Right lung (tissue), 5 donors: ENCODE results near the gene ANK2. TPM values are rescaled to one million over a fixed set of nuclear protein-coding genes. Genes with fewer than 3 reads are reported as not detected.

Experiments
- DNase-seq, 2 donors: peaks; one replicate each; pipeline ENCODE4 v3.0.0-alpha.2; 2013
- polyA plus RNA-seq, 5 donors: library from polyadenylated mRNA; unstranded; fragments of 120-200 nt; gene quantifications; one replicate each; pipeline versions ENCODE4 v1.2.1 to v1.2.3, GENCODE V29; 2013; ENCODE audit warnings: inconsistent platforms in 1 of 5, low replicate concordance in 1 of 5; ENCODE audit not compliant: insufficient read length in 5 of 5, insufficient read depth in 1 of 5

The ANK2 gene
- polyA plus RNA-seq, 5 donors: 19.5 to 29.8 (median 27.6) TPM

- no peak for DNase-seq
Observed at GRCh38 chr4:113335746-113336145, 286.3 kb downstream of the ANK2 start.

- DNase-seq: no peak
Observed at GRCh38 chr4:113336556-113336955, 287.1 kb downstream of the ANK2 start.

- no peak for DNase-seq
Observed at GRCh38 chr4:113339430-113339813, 290.0 kb downstream of the ANK2 start.

- no peak for DNase-seq
Observed at GRCh38 chr4:113344100-113344499, 294.6 kb downstream of the ANK2 start.

- DNase-seq: no peak
Observed at GRCh38 chr4:113347245-113347644, 297.8 kb downstream of the ANK2 start.

GRCh38 chr4:113349430-113349829 lies 300.0 kb downstream of the ANK2 start:
- DNase-seq: no peak

- DNase-seq: no peak
Observed at GRCh38 chr4:113350576-113350975, 301.1 kb downstream of the ANK2 start.

GRCh38 chr4:113355550-113356371 lies 306.3 kb downstream of the ANK2 start:
- no peak for DNase-seq

GRCh38 chr4:113356453-113356852 lies 307.0 kb downstream of the ANK2 start:
- DNase-seq: no peak

- no peak for DNase-seq
Observed at GRCh38 chr4:113358784-113359183, 309.3 kb downstream of the ANK2 start.

- DNase-seq: no peak
Observed at GRCh38 chr4:113365377-113365776, 315.9 kb downstream of the ANK2 start.

GRCh38 chr4:113368056-113368455 lies 318.6 kb downstream of the ANK2 start:
- no peak for DNase-seq

GRCh38 chr4:113371111-113371510 lies 321.7 kb downstream of the ANK2 start:
- no peak for DNase-seq

GRCh38 chr4:113375964-113376666 lies 326.7 kb downstream of the ANK2 start:
- DNase-seq: no peak

- DNase-seq: no peak
Observed at GRCh38 chr4:113378836-113379235, 329.4 kb downstream of the ANK2 start.

GRCh38 chr4:113382704-113383103 lies 333.3 kb downstream of the ANK2 start:
- no peak for DNase-seq

- DNase-seq: peak; percentile 77
Observed at GRCh38 chr4:113383111-113383785, 333.8 kb downstream of the ANK2 start.

GRCh38 chr4:113384600-113384999 lies 335.1 kb downstream of the ANK2 start:
- no peak for DNase-seq

- DNase-seq: no peak
Observed at GRCh38 chr4:113385281-113385899, 335.9 kb downstream of the ANK2 start.

GRCh38 chr4:113389160-113389559 lies 339.7 kb downstream of the ANK2 start:
- no peak for DNase-seq

GRCh38 chr4:113390850-113391249 lies 341.4 kb downstream of the ANK2 start:
- no peak for DNase-seq

- DNase-seq: no peak
Observed at GRCh38 chr4:113394108-113394729, 344.8 kb downstream of the ANK2 start.
